Neuronal stem cell (in vitro differentiated cells): ENCODE results near the gene CNTN2. TPM values are rescaled to one million over a fixed set of nuclear protein-coding genes. Genes with fewer than 3 reads are reported as not detected.

ENCODE experiments used
- DNase-seq: peaks from one replicate; pipeline ENCODE4 v3.0.0-alpha.2; 2013; ENCODE audit warnings: low spot score
- H2AFZ ChIP-seq: one replicate; pipeline ENCODE4 v1.6.1; 2013; ENCODE audit warnings: mild to moderate bottlenecking, low read length, inconsistent platforms
- H2AK5ac ChIP-seq: 2 replicates; pipeline ENCODE4 v1.6.1; 2013; ENCODE audit warnings: low read depth, mild to moderate bottlenecking, inconsistent platforms, low read length, moderate library complexity, mixed read lengths
- H2BK120ac ChIP-seq: 2 replicates; pipeline ENCODE4 v1.6.1; 2013; ENCODE audit warnings: low read depth, mild to moderate bottlenecking, inconsistent platforms, low read length, moderate library complexity, mixed read lengths
- H2BK12ac ChIP-seq: one replicate; pipeline ENCODE4 v1.6.1; 2013; ENCODE audit warnings: low read length, inconsistent platforms
- H2BK15ac ChIP-seq: 2 replicates; pipeline ENCODE4 v1.6.1; 2013; ENCODE audit warnings: mild to moderate bottlenecking, low read length, inconsistent platforms, mixed read lengths
- H2BK5ac ChIP-seq: one replicate; pipeline ENCODE4 v1.6.1; 2013; ENCODE audit warnings: inconsistent platforms, mild to moderate bottlenecking, low read length, moderate library complexity
- H3K14ac ChIP-seq: one replicate; pipeline ENCODE4 v1.6.1; 2013; ENCODE audit warnings: low read length, inconsistent platforms
- H3K18ac ChIP-seq: 2 replicates; pipeline ENCODE4 v1.6.1; 2013; ENCODE audit warnings: low read length, inconsistent platforms
- H3K23ac ChIP-seq: 2 replicates; pipeline ENCODE4 v1.6.1; 2013; ENCODE audit warnings: low read depth, mild to moderate bottlenecking, mixed read lengths, low read length, inconsistent platforms; ENCODE audit not compliant: poor library complexity
- H3K27ac ChIP-seq: replicated peaks from 3 replicates; pipeline ENCODE4 v1.5.1; 2013; ENCODE audit warnings: low read length, inconsistent platforms
- H3K27me3 ChIP-seq, 3 experiments: 2 replicates each; pipeline ENCODE4 v1.6.1; 2013; ENCODE audit warnings: low read length in 3 of 3, mild to moderate bottlenecking in 2 of 3, inconsistent platforms in 1 of 3, low read depth in 1 of 3, mixed read lengths in 1 of 3, moderate library complexity in 1 of 3; ENCODE audit not compliant: control insufficient read depth in 3 of 3, insufficient read depth in 3 of 3
- H3K36me3 ChIP-seq, 2 donors: replicated peaks in 1 of 2; 2 replicates each; pipeline ENCODE4 v1.6.1; 2013; ENCODE audit warnings: low read length in 2 of 2; ENCODE audit not compliant: control insufficient read depth in 2 of 2, insufficient read depth in 2 of 2
- H3K4ac ChIP-seq: 2 replicates; pipeline ENCODE4 v1.6.1; 2013; ENCODE audit warnings: inconsistent platforms, mild to moderate bottlenecking, low read length, moderate library complexity
- H3K4me1 ChIP-seq, 2 donors: 1 replicate in 1 of 2; 2 replicates in 1 of 2; pipeline ENCODE4 v1.6.1; 2013; ENCODE audit warnings: low read length in 2 of 2, low read depth in 1 of 2; ENCODE audit not compliant: control insufficient read depth in 2 of 2, insufficient read depth in 1 of 2
- H3K4me2 ChIP-seq: one replicate; pipeline ENCODE4 v1.6.1; 2013; ENCODE audit warnings: mild to moderate bottlenecking, low read length, inconsistent platforms; ENCODE audit not compliant: insufficient read depth, poor library complexity, severe bottlenecking
- H3K4me3 ChIP-seq, 2 donors: 2 replicates each; pipeline ENCODE4 v1.5.1; 2013; ENCODE audit warnings: low read length in 2 of 2, mild to moderate bottlenecking in 2 of 2, inconsistent platforms in 1 of 2, moderate library complexity in 1 of 2
- H3K79me1 ChIP-seq: one replicate; pipeline ENCODE4 v1.6.1; 2013; ENCODE audit warnings: low read depth, mild to moderate bottlenecking, inconsistent platforms, low read length, moderate library complexity
- H3K9ac ChIP-seq: one replicate; pipeline ENCODE4 v1.6.1; 2013; ENCODE audit warnings: mild to moderate bottlenecking, low read depth, low read length, inconsistent platforms; ENCODE audit not compliant: poor library complexity
- H3K9me3 ChIP-seq, 2 donors: replicated peaks in 1 of 2; 2 replicates each; pipeline versions ENCODE3 to v1.6.1; 2013; ENCODE audit warnings: low read length in 2 of 2, mild to moderate bottlenecking in 2 of 2, inconsistent platforms in 1 of 2, low read depth in 1 of 2, mixed read lengths in 1 of 2, moderate library complexity in 1 of 2; ENCODE audit not compliant: control insufficient read depth in 2 of 2, insufficient read depth in 1 of 2
- H4K8ac ChIP-seq: one replicate; pipeline ENCODE4 v1.6.1; 2013; ENCODE audit warnings: low read depth, mild to moderate bottlenecking, inconsistent platforms, low read length, moderate library complexity
- H4K91ac ChIP-seq: one replicate; pipeline ENCODE4 v1.6.1; 2013; ENCODE audit warnings: low read length, low read depth, mild to moderate bottlenecking, inconsistent platforms; ENCODE audit not compliant: poor library complexity
- WGBS, 2 donors: extraction: QIAGEN DNeasy Blood & Tissue Kit; methylation state at CpG; one replicate each; pipeline ENCODE4 v1.1.7; 2013; ENCODE audit warnings: missing lambda C conversion rate in 2 of 2, mixed read lengths in 1 of 2; ENCODE audit not compliant: insufficient read length in 2 of 2, insufficient replicate concordance in 1 of 2; ENCODE audit errors: extremely low coverage in 2 of 2; 5-methylcytosine and 5-hydroxymethylcytosine counted together
- polyA plus RNA-seq, 2 experiments: library from polyadenylated mRNA; stranded (reverse); fragments of 200-250 nt; gene quantifications; one replicate each; pipeline ENCODE4 v1.2.3, GENCODE V29; 2013

The CNTN2 gene, protein sequence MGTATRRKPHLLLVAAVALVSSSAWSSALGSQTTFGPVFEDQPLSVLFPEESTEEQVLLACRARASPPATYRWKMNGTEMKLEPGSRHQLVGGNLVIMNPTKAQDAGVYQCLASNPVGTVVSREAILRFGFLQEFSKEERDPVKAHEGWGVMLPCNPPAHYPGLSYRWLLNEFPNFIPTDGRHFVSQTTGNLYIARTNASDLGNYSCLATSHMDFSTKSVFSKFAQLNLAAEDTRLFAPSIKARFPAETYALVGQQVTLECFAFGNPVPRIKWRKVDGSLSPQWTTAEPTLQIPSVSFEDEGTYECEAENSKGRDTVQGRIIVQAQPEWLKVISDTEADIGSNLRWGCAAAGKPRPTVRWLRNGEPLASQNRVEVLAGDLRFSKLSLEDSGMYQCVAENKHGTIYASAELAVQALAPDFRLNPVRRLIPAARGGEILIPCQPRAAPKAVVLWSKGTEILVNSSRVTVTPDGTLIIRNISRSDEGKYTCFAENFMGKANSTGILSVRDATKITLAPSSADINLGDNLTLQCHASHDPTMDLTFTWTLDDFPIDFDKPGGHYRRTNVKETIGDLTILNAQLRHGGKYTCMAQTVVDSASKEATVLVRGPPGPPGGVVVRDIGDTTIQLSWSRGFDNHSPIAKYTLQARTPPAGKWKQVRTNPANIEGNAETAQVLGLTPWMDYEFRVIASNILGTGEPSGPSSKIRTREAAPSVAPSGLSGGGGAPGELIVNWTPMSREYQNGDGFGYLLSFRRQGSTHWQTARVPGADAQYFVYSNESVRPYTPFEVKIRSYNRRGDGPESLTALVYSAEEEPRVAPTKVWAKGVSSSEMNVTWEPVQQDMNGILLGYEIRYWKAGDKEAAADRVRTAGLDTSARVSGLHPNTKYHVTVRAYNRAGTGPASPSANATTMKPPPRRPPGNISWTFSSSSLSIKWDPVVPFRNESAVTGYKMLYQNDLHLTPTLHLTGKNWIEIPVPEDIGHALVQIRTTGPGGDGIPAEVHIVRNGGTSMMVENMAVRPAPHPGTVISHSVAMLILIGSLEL
- 0.66 TPM for polyA plus RNA-seq (2013, experiment 1 of 2)
- polyA plus RNA-seq (2013, experiment 2 of 2): 0.66 TPM

- H2BK15ac ChIP-seq: peak within 1 kb of the TSS; percentile 33
- no peaks in the 10 kb centered on the region for H3K36me3 ChIP-seq
- H4K91ac ChIP-seq: no peak within 1 kb of the TSS
- H2BK5ac ChIP-seq: peak within 1 kb of the TSS; percentile 67
- H3K14ac ChIP-seq: peak within 1 kb of the TSS; percentile 66
- no peaks in the 10 kb centered on the region for H3K79me1 ChIP-seq
- H3K4me1 ChIP-seq: peaks cover 0 to 20% of the 10 kb centered on the region in 2 donors
- no peak within 1 kb of the TSS for H3K27ac ChIP-seq
- H2AFZ ChIP-seq: peak within 1 kb of the TSS; percentile 71
- H3K23ac ChIP-seq: peak within 1 kb of the TSS; percentile 51
- peak within 1 kb of the TSS in 1 of 2 donors; percentile 18 for H3K4me3 ChIP-seq
- no peak within 1 kb of the TSS for H3K4ac ChIP-seq
- DNase-seq: no peak
- WGBS, 2 donors: no CpG with 5 or more reads among the region's 53 CpGs
- H2AK5ac ChIP-seq: peak within 1 kb of the TSS; percentile 65
- H3K18ac ChIP-seq: peak within 1 kb of the TSS; percentile 76
- H2BK120ac ChIP-seq: peak within 1 kb of the TSS; percentile 57
- H3K4me2 ChIP-seq: peak within 1 kb of the TSS; percentile 58
- H3K27me3 ChIP-seq: peaks cover 0 to 98% (median 22%) of the 10 kb centered on the region in 3 experiments
- H2BK12ac ChIP-seq: no peak within 1 kb of the TSS
- H3K9me3 ChIP-seq: no peaks in the 10 kb centered on the region
- peak within 1 kb of the TSS; percentile 61 for H3K9ac ChIP-seq
- no peak within 1 kb of the TSS for H4K8ac ChIP-seq
Observed at GRCh38 chr1:205042911-205043806, at the start of gene CNTN2. Gene CNTN2, plus strand, starts transcription at chr1:205043212. Its CDS starts 9,974 bp downstream, at chr1:205053186.

DNA sequence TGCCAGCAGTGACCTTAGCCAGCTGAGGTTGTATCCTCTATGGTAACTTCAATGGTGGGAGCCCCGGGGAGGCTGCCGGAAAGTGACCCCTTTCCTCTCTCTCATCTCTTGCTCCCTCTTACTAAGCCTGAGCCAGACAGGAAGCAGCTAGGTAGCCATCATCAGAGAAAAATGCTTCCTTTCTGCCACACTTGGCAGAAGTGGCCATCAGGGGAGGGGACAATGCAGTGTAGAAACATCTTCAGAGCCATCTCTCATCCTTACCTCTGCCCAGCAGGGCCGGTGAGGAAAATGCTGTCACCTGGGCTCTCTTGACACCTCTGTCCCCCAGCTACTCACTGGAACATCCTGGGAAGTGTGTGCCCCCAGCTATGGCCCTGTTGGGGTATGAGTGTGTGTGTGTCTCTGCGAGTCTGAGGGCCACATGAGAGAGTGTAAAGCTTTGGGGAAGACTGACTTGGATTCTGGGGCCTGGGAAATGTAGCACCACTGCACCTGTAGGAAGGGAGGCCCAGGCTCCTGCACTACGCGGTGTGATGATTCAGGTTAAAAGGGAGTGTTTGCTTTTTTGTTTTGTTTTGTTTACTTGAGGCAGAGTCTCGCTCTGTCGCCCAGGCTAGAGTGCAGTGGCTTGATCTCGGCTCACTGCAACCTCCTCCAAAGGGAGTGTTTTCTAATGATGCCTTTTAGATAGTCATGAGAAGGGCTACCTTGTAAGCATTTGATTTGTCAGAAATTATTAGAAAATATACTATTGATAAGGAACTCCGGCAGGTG is 48.7 kb upstream of the CNTN2 start:
- H2BK12ac ChIP-seq: no peak overlapping the region
- H2BK120ac ChIP-seq: no peak overlapping the region
- H3K4me3 ChIP-seq: no peak overlapping the region
- no peak overlapping the region for H2AFZ ChIP-seq
- peaks cover 0 to 26% (median 0%) of the 10 kb centered on the region in 3 experiments for H3K27me3 ChIP-seq
- H3K27ac ChIP-seq: no peak overlapping the region
- H3K9me3 ChIP-seq: no peaks in the 10 kb centered on the region
- peak overlapping the region; percentile 32 for H3K18ac ChIP-seq
- H3K4me2 ChIP-seq: no peak overlapping the region
- no peaks in the 10 kb centered on the region for H3K36me3 ChIP-seq
- no peak overlapping the region for H3K14ac ChIP-seq
- H2BK15ac ChIP-seq: no peak overlapping the region
- no CpG with 5 or more reads among the region's 10 CpGs for WGBS, 2 donors
- H4K8ac ChIP-seq: no peak overlapping the region
- H3K9ac ChIP-seq: no peak overlapping the region
- H3K23ac ChIP-seq: no peak overlapping the region
- peaks cover 6 to 30% of the 10 kb centered on the region in 2 donors for H3K4me1 ChIP-seq
- no peaks in the 10 kb centered on the region for H3K79me1 ChIP-seq
- H3K4ac ChIP-seq: no peak overlapping the region
- no peak for DNase-seq
- no peak overlapping the region for H2BK5ac ChIP-seq
- H4K91ac ChIP-seq: no peak overlapping the region
- H2AK5ac ChIP-seq: peak overlapping the region; percentile 48

- no peaks in the 10 kb centered on the region for H3K9me3 ChIP-seq
- H2BK5ac ChIP-seq: no peak overlapping the region
Observed at GRCh38 chr1:204996981-204997380, 46.0 kb upstream of the CNTN2 start.

More at GRCh38 chr1:204996981-204997380, 46.0 kb upstream of the CNTN2 start:
- Histone ChIP-seq H2BK120ac (no peak overlapping the region), H2AK5ac (peak overlapping the region; percentile 48), H3K18ac (peak overlapping the region; percentile 51), H3K4ac (no peak overlapping the region), H3K4me3 (no peak overlapping the region), H3K14ac (no peak overlapping the region), H4K91ac (no peak overlapping the region), H2AFZ (no peak overlapping the region), H3K4me2 (no peak overlapping the region), H3K23ac (peak overlapping the region; percentile 56), H3K27me3 (peaks cover 0 to 24% (median 3%) of the 10 kb centered on the region in 3 experiments), H2BK15ac (no peak overlapping the region), H2BK12ac (peak overlapping the region; percentile 41), H3K79me1 (no peaks in the 10 kb centered on the region), H3K9ac (no peak overlapping the region), H3K36me3 (no peaks in the 10 kb centered on the region), H3K4me1 (peaks cover 0 to 9% of the 10 kb centered on the region in 2 donors), H3K27ac (no peak overlapping the region), H4K8ac (no peak overlapping the region)
- no CpG with 5 or more reads among the region's 22 CpGs for WGBS, 2 donors
- DNase-seq: no peak
